Measurements from ENCODE around the gene NDUFB10.

GRCh38 chr16:1947369-1947670 is 12.0 kb upstream of the NDUFB10 start:
- TF ChIP-seq POLR2A (IDR thresholded peaks at IDR 0.05) (no peak), CTCF (IDR thresholded peaks at IDR 0.05) (no peak), POLR2AphosphoS5 (IDR thresholded peaks at IDR 0.05) (no peak), EP300 (IDR thresholded peaks at IDR 0.05; ENCODE audit: low read depth) (no peak)
